Activated CD8-positive, alpha-beta memory T cell treated with anti-CD3 and anti-CD28 coated beads for 24 hours (primary cell): Measurements from ENCODE around the gene BRD8.
"Not testable (repeated sequence)": the region's sequence is repeated elsewhere in the genome, so short reads cannot be mapped to it uniquely, and the experiment has no call there.

ENCODE experiments used
- DNase-seq: peaks from one replicate; pipeline ENCODE4 v3.0.0-alpha.2; 2020

Gene BRD8

GRCh38 chr5:138160706-138161105 lies 17.7 kb downstream of the BRD8 start:
- DNase-seq, result no peak

- DNase-seq, result no peak
Measured at GRCh38 chr5:138159666-138160065, 18.8 kb downstream of the BRD8 start.

- no peak for DNase-seq
Measured at GRCh38 chr5:138157626-138158025, 20.8 kb downstream of the BRD8 start.

DNA sequence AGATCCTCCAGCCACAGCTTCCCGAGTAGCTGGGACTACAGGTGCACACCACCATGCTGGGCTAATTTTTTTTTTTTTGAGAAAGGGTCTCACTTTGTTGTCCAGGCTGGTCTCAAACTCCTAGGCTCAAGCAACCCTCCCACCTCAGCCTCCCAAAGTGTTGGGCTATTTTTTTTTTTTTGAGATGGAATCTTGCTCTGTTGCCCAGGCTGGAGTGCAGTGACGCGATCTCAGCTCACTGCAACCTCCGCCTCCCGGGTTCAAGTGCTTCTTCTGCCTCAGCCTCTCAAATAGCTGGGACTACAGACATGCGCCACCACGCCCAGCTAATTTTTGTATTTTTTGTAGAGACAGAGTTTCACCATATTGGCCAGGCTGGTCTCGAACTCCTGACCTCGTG lies 22.5 kb downstream of the BRD8 start:
- DNase-seq, result not testable (repeated sequence)

DNA sequence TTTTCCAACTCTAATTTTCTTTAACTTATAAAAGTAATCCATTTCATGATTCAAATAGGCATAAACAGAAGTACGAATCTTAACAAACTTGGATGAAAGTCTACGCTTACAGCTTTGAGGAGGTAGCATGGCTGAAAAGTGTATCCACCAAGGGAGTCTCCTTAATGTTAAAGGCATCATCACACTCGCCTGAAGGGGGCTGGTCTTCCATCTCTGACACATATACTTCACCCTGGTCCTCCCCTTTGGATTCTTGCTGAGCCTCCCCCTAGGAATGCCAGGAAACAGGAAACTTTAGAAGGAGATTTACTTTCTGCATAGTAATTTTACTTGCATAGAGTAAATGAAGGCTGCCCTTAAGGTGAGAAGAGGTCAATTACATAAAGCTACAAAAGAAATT lies 28.9 kb downstream of the BRD8 start:
- no peak for DNase-seq

DNA sequence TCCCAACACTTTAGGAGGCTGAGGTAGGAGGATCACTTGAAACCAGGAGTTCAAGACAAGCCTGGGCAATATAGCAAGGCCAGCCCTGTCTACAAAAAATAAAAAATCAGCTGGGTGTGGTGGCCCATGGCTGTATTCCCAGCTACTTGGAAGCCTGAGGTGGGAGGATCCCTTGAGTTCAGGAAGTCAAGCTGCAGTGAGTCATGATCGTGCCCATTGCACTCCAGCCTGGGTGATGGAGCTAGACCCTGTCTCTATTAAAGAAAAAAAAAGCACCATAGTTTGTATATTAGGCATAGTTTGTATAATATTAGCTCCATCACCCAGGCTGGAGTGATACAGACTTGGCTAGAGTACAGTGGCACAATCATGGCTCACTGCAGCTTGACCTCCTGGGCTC lies 29.6 kb downstream of the BRD8 start:
- no peak for DNase-seq

DNA sequence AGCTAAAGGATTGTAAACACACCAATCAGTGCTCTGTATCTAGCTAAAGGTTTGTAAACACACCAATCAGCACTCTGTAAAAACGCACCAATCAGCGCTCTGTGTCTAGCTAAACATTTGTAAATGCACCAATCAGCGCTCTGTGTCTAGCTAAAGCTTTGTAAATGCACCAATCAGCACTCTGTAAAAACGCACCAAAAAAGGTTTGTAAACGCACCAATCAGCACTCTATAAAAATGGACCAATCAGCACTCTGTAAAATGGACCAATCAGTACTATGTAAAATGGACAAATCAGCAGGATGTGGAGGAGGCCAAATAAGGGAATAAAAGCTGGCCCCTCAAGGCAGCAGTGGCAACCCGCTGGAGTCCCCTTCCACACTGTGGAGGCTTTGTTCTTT lies 34.9 kb downstream of the BRD8 start:
- DNase-seq, result not testable (repeated sequence)

DNA sequence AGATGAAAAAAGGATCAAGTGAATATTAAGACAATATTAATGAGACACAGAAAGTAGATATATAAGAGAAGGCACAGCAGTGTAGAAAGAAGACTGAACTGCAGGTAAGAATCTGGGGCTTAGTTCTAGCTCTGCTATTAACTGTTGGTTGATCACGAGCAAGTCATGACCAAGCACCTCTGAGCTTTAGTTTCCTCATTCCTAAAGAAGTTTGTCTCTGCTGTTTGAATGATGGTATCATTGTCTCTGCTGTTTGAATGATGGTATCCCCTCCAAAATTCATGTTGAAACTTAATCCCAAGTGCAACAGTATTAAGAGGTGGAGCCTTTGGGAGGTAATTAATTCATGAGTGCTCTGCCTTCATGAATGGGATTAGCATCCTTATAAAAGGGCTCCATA lies 36.7 kb downstream of the BRD8 start:
- no peak for DNase-seq

DNA sequence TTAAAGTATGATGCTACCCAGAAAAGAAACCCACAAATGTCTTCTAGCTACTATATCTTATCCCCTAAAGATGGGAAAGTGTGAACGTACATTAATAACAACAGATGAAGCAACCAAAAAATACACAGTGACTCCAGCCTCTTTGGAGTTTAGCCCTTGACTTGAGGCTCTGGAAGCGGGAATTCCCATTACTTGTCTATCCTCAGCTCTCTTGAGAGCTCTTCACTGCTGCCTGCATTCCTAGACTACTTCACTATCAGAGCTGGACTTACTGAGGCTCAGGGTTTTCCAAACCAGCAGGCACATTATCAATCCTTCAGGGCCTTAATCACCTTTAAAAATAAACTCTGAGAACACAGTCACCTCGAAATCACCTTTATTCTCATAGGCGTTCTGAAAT lies 38.2 kb downstream of the BRD8 start:
- DNase-seq, result no peak

GRCh38 chr5:138139781-138140090 lies 38.7 kb downstream of the BRD8 start:
- DNase-seq, result no peak

DNA sequence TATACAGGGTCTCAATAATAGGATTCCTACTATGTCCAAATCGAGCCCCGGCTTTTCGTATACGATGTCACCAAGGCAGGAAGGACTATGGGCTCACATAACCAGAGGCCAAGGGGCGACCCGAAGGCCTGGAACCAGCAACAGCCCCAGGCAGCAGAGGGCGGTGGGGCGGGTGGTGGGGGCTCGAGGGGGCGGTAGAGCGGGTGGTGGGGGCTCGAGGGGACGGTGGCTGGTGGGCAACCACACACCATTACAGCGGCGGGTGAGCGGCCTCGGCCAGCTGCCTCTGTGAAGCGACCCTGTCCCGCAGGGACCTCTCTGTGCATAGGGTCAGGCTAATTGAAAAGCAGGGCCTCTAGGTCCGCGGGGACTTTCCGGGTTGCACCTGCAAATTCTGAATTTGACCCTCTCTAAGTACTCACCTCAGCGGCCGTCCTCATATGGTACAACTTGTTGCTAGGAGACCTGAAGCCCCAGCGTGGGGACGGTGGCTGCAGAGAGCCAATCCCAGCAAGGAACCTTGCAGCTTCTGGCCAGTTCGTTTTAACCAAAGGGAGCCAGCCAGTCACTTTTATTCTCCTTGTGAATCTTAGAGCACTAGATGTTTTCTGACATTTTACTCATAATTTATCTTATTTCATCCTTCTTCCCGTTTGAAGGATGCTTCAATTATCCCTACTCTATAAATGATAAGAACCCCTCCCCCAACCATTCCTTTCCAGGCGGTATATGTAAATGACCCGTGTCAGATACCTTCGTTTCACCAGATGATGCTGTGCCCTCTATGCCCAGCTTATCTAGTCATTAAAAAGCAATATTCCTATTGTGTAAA lies 39.3 kb downstream of the BRD8 start, which contains the start of gene NME5:
Gene NME5 (minus strand): TSS at position 480 of the 832 bp plus-strand sequence. CDS start 648 bp downstream, outside the sequence.
- DNase-seq, result no peak

- DNase-seq, result no peak
Measured at GRCh38 chr5:138132543-138132942, 45.9 kb downstream of the BRD8 start.

DNA sequence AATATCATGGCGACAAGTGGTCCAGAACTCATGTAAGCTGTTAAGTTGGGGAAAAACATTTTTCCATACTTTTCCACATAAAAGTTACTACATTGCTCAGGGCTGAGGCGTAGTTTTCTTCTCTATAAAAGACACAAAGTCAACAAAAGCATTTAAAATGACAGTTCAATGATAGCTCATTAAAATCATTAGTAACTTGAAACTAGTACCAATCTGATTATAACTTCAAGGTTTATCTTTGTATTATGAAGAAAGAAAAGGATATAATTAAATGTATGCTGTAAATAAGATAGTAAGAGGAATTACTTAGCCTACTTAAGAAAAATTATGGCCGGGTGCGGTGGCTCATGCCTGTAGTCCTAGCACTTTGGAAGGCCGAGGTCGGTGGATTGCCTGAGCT lies 49.1 kb downstream of the BRD8 start:
- DNase-seq, result no peak

GRCh38 chr5:138128334-138128733 lies 50.1 kb downstream of the BRD8 start:
- no peak for DNase-seq

DNA sequence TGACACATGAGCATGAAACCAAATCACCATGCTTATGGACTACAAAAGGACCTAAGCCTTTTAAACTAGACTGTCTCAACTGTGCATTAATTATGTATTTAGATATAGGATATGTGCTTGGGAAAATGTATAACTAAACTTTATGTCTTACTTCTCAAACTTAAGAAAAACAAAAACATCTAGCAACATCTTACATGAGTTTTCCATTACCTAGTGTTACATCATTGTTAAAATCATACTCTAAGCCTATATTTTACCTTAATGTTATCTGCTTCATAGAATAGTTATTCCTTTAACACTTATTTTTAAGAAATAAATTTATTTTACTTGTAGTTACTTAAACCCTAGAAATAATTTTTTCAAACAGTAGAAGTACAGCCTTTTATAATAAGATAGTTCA lies 63.2 kb downstream of the BRD8 start:
- DNase-seq, result no peak

DNA sequence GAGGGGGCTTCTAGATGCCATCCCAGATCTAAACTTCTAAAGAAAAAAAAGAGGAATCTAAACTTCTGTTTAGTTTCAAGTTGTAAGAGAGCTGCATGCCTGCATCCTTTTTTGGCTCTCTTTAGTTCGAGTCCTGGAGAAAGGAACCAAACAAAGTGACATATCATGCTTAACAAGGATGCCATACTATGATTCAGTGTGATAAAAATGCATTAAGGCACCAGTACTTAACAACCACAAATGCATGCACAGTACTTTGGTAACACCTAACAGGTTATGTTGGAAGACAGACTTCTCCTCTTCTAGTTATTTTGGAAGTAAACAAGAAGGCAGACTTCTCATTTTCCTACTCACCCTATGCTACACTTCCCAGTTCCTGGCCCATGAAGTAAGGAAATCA lies 66.5 kb downstream of the BRD8 start:
- DNase-seq, result no peak

- no peak for DNase-seq
Measured at GRCh38 chr5:138111181-138111580, 67.2 kb downstream of the BRD8 start.

DNA sequence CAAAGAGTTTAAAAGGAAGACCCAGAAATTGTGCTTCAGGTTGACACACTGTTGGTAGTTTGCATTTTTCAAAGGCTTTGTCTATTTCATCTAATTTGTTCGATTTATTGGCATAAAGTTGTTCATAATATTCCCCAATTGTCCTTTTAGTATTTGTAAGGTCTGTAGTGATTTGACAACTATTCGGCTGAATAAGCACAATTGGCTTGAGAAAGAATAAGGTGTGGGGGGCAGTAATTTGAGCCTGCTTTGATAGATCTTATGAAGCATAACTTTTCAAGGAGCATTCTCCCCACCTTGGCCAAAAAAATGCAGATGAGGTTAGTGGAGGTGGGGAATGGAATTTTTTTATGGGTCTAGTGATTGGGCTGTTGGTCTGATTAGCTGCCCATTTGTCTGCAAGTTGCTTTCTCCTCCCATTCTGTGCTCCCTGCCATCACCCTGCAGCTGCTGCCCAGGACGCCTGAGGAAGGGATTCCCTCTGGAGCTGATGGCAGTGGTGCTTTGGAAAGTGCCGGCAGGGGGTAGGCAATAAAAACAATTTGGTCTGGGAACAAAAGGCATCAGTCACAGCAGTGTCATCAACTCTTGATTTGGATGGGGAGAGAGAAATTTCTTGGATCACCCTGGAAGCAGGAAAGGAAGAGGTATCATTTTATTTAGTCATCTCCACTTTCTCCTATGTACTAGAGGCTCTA lies 68.0 kb downstream of the BRD8 start:
- no peak for DNase-seq

- DNase-seq, result no peak
Measured at GRCh38 chr5:138109463-138110265, 68.8 kb downstream of the BRD8 start.

DNA sequence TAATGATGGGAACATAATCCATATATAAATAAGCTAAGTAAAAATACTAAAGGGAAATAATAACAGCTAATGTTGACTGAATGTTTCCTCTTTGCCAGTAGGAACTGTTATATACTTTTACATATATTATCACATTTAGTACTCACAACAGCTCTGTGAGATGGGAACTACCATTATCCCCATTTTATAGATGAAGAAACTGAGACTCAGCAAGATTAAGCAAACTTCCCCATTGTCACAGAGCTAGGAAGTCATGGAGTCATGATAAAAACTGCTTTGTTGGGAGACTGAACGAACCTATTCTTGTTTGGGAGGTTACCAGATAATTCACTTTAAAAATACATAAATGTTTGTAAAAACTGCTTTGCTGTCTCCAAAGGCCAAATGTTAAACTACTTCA lies 71.2 kb downstream of the BRD8 start:
- no peak for DNase-seq

GRCh38 chr5:138105709-138106108 lies 72.7 kb downstream of the BRD8 start:
- no peak for DNase-seq

- no peak for DNase-seq
Measured at GRCh38 chr5:138103319-138103637, 75.2 kb downstream of the BRD8 start.

DNA sequence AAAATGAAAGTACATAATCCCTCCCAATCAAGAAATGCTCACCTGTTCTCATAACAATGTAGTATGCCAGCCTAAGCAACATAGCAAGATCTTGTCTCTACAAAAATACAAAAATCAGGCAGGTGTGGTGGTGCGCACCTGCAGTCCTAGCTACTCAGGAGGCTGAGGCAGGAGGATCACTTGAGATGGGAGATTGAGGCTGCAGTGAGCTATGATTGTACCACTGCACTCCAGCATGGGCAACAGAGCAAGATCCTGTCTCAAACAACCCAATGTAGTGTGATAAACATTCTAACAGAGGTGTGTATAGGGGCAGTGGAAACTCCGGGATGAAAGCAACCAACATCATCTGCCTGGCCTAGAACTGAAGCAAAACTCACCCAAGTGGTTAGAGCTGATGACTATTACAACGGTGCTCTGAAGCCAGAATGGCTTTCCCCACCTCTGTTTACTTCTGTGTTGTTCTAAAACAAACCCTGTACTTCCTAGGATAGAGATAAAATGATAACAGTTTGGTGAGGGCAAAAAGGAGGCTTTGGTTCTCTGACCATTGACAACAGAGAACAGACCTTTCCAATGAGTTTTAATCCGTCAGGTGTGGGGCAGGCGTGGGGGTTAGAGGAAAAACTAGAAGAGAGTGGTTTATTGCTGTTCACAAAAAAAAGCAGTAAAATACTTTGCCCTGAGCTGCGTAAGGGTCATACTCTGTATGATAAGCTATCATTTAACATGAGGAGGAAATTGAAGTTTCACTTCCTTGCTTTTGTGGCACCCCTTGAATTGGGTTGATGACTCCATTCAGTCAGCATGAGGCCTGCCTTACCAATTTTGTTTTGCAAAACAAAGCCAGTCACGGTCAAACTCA lies 75.7 kb downstream of the BRD8 start:
- no peak for DNase-seq
